HFF-Myc (cell line): ENCODE results near the gene STAB2.

Experiments
- DNase-seq: peaks from one replicate; pipeline ENCODE4 v3.0.0-alpha.2; 2011; ENCODE audit warnings: low read depth; ENCODE audit errors: extremely low read depth
- H3K4me3 ChIP-seq: replicated peaks from 2 replicates; pipeline ENCODE4 v1.5.1; 2011; ENCODE audit warnings: low read depth, mild to moderate bottlenecking, control low read depth, low read length
- CTCF ChIP-seq: IDR thresholded peaks from 2 replicates; pipeline ENCODE4 v1.5.1; 2012; ENCODE audit warnings: mild to moderate bottlenecking, low read depth, low read length, control low read depth; ENCODE audit errors: missing control alignments

Gene STAB2

DNA sequence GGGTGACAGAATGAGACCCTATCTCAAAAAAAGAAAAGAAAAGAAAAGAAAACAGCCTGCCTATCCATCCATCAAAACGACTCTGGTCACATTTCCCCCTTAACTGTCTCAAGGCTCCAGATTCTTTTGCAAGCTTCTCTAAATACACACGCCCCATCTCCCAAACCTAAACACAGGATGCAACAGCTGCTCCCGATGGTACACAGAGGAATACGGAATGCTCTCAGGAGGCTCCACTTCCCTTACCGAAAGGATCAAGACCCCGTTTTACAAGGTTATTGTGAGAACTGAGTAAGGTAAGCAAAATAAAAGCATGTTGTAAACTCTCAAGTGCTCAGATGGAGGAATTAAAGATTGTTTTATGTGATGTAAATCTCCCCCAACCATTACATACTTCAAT is 191.7 kb downstream of the STAB2 start:
- no peak for DNase-seq
- no peak for TF ChIP-seq CTCF
- H3K4me3 ChIP-seq: no peak overlapping the region

DNA sequence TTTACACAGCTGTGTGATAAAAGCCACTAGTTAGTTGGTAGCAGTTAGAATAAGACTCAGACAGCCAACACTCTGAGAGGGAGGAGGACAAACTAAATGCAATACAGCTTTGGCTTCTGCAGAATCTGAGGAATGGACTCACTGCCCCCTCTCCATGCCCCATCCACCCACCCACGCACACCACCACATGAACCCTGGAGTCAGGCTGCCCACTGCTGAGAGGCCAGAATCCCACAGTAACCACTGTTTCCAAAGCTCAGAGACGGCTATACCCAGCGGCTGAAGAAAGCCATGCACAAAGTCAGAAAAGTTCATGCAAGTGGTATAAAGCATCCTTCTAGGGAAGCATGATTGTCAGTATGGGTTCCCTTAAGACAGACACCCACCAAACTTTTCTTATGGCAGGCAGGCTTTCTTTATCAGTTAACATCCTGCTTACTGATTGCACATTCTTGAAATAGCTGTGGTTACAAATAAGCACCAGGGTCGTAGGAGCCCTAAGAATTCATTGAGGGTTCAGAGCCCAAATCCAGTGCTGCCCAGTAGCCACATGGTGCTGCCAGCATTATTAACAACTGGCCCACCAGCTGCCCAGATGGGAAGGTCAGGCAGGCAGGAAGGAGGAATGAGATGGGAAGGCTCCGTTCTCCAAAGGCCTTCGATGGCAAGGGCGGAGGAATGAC is 192.5 kb downstream of the STAB2 start:
- no peak for DNase-seq
- no peak for TF ChIP-seq CTCF
- H3K4me3 ChIP-seq: no peak overlapping the region

- no peak overlapping the region for H3K4me3 ChIP-seq
- no peak for TF ChIP-seq CTCF
- no peak for DNase-seq
Observed at GRCh38 chr12:103780093-103780440, 193.0 kb downstream of the STAB2 start.

DNA sequence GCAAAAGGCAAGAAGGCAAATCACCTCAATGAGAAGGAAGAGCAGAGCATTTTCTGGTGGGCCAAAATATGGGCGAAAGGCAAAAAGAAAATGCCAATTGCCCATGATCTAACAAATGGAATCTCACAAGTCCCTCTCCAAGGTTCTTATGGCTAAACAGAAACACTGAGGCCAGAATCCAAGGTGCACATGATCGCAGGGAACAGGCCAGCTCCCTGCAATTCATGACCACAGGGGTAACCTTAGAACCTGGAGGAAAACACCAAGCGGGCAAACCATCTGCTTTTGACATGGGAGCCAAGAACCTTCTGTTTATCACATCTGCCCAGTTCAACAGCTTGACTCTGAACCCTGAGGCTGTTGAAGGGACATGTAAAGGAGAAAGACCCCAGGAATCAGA is 193.9 kb downstream of the STAB2 start:
- no peak for DNase-seq
- no peak for TF ChIP-seq CTCF
- no peak overlapping the region for H3K4me3 ChIP-seq

DNA sequence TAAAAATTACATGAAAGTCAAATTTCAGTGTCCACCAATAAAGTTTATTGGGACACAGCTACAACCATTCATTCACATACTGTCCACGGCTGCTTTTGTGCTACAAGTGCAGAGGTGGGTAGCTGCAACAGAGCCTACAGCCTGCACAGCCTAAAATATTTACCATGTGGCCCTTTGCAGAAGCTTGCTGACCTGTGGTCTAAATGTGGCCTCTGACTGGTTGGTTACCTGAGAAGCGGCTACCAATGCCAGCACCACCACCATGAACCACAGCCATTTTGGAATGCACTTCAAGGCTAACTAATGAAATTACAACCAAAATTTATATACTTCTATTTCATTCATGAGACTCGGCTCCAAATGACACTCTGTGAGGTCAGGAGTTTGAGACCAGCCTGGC is 195.3 kb downstream of the STAB2 start:
- H3K4me3 ChIP-seq: no peak overlapping the region
- no peak for DNase-seq

GRCh38 chr12:103783744-103784664 is 196.9 kb downstream of the STAB2 start:
- no peak for TF ChIP-seq CTCF
- no peak for DNase-seq
- no peak overlapping the region for H3K4me3 ChIP-seq

More for the DNA sequence above, 195.3 kb downstream of the STAB2 start:
- no peak for TF ChIP-seq CTCF
